HG02571 (cell line): ENCODE measurements around the gene PITPNM2.
"Not testable (repeated sequence)": the region's sequence is repeated elsewhere in the genome, so short reads cannot be mapped to it uniquely, and the experiment has no call there.

Experiments
- ATAC-seq: cut with Tn5 transposase; IDR thresholded peaks from one replicate; pipeline ENCODE4 v1.9.1; 2021; ENCODE audit warnings: mild to moderate bottlenecking, moderate library complexity; ENCODE audit not compliant: unreplicated experiment

PITPNM2 gene

DNA sequence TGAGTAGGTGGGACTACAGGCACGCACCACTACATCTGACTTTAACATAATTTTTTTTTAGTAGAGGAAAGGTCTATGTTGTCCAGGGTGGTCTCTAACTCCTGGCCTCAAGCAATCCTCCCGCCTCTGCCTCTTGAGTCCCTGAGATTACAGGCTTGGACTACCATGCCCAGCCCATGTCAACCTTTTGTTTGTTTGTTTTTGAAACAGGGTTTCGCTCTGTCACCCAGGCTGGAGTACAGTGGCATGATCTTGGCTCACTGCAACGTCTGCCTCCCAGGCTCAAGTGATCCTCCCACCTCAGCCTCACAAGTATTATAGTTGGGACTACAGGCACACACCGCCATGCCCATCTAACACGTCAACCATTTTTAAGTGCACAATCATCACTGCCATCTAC lies 29.2 kb downstream of the PITPNM2 start:
- ATAC-seq, result no peak

DNA sequence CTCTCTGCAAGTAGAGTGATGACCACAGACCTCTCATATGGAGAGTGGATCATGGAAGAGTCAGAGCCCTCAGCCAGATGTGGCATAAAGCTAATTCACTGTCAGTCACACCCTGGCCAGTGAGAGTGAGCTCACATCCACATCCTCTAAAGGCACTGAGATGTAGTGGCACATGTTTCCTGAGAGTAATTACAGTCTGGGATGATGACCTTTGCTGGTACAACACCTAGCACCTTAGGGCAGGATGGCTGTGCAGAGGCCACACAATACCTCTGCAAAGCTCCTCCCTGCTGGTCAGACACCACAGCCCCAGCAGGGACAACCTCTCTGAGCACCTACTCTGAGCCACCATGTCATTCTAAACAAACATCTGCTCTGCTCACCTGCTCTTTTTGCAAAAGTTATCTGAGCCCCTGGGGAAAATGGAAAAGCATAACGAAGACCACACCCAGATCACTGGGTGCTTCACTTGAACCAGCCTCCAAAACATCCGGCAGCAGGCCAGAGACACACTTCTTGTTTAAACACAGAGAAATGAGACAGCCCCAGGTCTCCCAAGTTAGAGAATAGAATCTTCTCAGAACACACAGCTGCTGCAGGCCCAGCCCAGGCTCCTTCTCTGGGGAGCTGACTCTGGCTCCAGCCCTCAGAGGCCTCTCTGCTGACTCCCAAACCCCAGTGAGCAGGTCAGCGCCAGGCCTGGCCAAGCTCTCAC lies 30.3 kb downstream of the PITPNM2 start:
- peak; percentile 17 for ATAC-seq

GRCh38 chr12:123119808-123120207 lies 31.1 kb downstream of the PITPNM2 start:
- ATAC-seq, result peak; percentile 89

DNA sequence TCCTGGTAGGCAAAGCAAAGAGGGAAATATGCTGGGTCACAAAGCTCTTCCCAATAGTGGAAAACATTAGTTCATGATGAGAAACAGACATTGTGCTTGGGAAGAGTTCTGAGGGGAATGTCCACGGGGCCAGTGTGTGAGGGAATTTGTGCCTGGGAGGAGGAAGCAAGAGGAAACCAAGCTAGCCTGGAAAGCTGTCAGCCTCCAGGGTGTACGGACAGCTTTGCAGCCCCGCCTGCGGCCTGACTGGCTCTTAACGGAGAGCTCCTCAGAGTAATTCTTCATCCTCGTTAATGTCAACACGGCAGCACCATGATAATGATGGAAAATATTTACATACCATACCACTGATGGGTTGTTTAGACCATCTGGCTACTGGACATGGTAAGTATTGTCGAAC lies 32.4 kb downstream of the PITPNM2 start:
- no peak for ATAC-seq

GRCh38 chr12:123115409-123116121 lies 35.3 kb downstream of the PITPNM2 start:
- no peak for ATAC-seq

DNA sequence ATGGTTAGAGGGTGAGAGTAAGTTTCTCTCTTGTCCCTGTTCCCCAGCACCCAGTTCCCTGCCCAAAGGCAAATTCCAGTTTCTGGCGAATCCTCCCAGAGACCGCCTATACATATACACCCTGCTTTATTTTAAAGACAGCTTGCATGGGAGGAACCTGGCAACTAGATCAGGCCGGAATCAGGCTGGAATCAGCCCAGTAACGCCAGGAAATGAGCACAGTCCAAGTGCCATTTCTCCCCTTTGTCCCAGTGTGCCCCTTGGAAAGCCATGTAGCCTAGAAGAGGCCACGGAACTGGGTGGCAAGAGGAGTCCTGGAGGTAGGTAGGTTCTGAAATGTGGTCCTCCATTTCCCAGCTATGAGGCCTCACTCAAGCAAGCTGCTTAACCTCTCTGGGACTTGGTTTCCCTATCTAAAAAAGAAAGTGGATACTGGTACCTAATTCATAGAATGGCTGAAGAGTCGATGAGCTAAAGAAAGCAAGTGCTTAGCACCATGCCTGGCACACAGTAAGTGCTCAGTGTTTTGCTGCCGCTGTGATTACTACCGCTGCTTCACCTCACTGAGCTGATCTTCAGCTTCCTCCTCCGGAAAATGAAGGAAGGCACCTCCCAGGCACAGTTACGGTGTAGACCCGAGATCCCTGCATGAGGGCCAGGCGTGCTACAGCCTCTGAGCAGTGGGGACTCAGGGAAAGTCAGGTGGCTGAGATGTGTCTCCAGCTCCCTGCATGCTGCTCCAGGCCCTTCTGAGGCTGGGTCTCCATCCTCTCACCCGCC lies 36.4 kb downstream of the PITPNM2 start:
- ATAC-seq, result no peak

- ATAC-seq, result no peak
Observed at GRCh38 chr12:123113026-123113425, 37.9 kb downstream of the PITPNM2 start.

DNA sequence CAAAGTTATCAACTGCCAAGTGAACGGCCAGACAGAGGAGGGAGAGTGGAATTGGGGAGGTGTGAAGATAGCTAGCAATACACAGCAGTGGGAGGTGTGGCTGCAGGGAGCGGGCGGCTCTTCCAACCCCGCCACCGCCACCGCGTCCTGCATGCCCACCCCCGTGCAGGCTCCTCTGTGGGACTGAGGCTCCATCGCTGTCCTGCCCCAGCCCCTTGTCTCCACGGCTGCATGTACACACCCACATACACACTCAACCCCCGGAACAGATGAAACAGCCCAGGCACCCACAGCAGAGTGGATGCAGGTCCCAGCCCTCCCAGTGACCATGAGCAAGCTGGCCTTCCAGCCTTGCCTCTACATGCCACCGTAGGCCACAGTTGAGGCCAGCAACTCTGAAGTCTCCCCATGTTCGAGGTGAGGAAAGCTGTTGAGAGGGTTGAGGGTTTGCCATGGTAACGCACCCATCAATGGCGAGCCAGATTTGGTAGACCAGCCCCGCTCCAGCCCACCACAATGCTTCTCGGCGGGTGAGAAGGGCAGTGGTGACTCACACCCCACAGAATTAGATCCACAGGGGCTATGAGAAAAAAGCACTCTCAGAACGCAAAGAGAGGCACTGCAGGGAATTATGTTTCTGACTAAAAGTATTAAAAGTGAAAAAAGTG lies 39.3 kb downstream of the PITPNM2 start:
- no peak for ATAC-seq

DNA sequence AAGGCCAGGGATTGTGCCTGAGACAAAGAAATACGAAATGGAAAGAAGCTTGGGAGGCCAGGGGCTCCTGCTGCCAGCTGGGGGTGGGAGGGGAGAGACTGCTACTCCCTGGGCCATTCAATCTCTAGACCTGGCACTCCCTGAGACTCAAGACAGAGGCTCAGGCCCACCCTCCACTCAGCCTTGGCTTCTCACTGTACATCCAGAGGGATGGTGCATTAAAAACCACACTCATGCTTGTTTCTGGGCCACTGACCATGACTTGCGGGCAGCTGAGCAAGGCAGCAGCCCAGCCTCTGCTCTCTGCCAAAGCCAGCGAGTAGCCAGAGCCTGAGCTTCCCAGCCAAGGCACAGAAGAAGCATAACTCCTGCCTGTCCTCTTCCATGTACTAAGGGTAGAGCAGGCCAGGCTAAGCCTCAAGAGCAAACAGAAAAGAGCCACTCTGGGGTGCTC lies 41.5 kb downstream of the PITPNM2 start:
- ATAC-seq, result no peak

- no peak for ATAC-seq
Observed at GRCh38 chr12:123108682-123109066, 42.2 kb downstream of the PITPNM2 start.

- no peak for ATAC-seq
Observed at GRCh38 chr12:123107926-123108681, 42.8 kb downstream of the PITPNM2 start.

DNA sequence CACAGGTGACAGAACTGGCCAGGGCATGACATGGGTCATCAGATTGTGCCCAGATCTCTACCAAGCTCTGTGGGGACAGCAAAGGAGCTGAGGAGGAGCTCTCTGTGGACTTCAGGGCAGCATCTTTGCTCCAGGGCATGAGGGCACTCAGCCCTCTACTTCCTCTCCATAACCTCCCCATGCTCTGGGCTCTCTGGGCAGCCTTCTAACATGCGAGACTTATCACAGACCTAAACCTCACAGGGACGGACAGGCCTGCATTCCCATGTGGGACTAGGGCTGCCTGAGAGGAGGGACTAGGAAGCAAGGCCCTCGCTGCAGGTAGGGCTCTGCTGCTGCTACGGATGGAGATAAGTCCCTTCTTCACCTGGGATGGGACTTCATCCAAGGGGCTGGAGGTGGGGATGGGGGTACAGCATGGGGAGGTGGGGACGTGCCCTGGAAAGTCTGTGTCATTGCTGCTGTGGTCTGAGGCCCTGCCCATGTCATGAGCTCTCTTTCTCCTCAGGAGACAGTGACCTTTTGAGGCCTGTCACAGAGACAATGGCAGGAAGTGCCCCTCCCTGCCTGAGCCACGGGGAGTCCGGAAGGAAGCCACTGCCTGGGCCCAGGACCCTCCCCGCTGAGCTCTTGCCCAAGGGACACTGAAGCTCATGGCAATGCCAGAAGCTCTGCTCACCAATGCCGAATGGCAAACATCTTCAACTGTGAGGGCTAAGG lies 44.1 kb downstream of the PITPNM2 start:
- no peak for ATAC-seq

DNA sequence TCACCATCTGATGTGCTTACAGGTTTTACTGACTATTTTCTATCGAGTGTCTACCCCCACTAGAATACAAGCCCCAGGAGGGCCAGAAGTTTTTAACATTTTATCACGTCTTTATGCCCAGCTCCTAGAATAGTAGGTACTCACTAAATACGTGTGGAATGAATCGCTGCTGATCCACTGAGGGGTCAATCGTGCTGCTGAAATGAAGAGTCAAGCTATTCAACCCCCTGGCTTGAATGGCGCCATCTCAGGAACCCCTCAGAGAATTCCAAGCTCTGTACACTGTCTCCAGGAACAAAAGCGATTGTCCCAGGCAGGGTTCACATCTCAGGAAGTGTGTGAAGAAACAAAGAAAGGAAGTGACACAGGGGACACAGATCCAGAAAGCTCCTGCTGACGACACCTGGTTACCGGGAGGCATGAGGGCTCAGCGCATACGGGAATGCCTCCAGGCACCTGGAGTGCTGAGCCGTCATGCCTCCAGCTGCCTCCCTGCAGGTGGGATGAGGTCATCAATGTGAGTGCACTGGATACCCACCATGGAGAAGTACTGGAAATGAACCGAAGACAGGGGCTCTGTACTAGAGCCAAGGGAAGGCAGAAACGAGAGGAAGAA lies 45.6 kb downstream of the PITPNM2 start:
- ATAC-seq, result no peak

DNA sequence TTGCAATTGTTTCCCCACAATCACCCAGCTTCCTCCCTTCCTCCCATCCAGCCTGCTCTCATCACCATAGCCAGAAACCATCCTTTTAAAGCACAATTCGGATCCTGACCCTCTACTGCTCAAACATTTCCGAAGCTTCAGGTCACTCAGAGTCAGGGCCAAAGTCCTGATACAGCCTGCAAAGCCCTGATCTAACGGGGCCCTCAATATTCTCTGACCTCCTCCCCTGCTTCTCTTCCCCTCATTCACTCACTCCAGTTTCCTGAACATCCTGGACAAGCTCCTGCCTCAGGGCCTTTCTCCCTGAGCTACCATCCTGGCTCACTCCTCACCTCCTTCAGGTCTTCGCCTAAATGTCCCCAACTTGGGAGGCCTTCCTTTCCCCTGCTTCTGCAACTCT lies 46.1 kb downstream of the PITPNM2 start:
- ATAC-seq, result no peak

- ATAC-seq, result not testable (repeated sequence)
Observed at GRCh38 chr12:123104094-123104493, 46.8 kb downstream of the PITPNM2 start.

GRCh38 chr12:123102781-123103503 lies 47.9 kb downstream of the PITPNM2 start:
- no peak for ATAC-seq

GRCh38 chr12:123102366-123102765 lies 48.5 kb downstream of the PITPNM2 start:
- ATAC-seq, result no peak

DNA sequence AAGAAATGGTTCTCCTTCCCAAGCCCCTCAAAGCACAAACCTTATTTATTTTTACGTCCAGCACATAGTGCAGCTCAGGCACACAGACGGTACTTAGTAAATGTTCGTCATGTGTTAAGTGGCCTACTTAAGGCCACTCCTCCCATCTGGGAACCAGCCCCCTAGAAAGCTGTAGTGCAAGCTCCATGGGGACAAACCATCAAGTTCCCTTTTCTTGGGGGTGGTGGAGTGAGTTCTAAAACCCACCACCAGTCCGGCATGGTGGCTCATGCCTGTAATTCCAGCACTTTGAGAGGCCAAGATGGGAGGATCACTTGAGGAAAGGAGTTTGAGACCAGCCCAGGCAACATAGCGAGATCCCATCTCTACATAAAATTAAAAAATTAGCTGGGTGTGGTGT lies 49.4 kb downstream of the PITPNM2 start:
- ATAC-seq, result no peak
